Stimulated activated CD8-positive, alpha-beta memory T cell treated with anti-CD3 and anti-CD28 coated beads, Interleukin-4, amount 100 ng/mL, for 4 hours (primary cell): ENCODE data around the gene UBE3D.
"Not testable (repeated sequence)": the region's sequence is repeated elsewhere in the genome, so short reads cannot be mapped to it uniquely, and the experiment has no call there.

Source experiments
- DNase-seq, 2 donors: peaks; one replicate each; pipeline ENCODE4 v3.0.0-alpha.2; 2020; ENCODE audit warnings: low read depth in 2 of 2, low spot score in 1 of 2

Gene UBE3D

GRCh38 chr6:82915666-82916065 lies 150.0 kb downstream of the UBE3D start:
- no peak for DNase-seq

- DNase-seq = no peak
Observed at GRCh38 chr6:82914511-82914910, 151.1 kb downstream of the UBE3D start.

- no peak for DNase-seq
Observed at GRCh38 chr6:82910820-82911219, 154.8 kb downstream of the UBE3D start.

- no peak for DNase-seq
Observed at GRCh38 chr6:82910395-82910794, 155.2 kb downstream of the UBE3D start.

- DNase-seq = no peak
Observed at GRCh38 chr6:82909551-82909950, 156.1 kb downstream of the UBE3D start.

- DNase-seq = no peak
Observed at GRCh38 chr6:82908661-82909060, 157.0 kb downstream of the UBE3D start.

GRCh38 chr6:82906951-82907350 lies 158.7 kb downstream of the UBE3D start:
- DNase-seq = no peak

- no peak for DNase-seq
Observed at GRCh38 chr6:82906489-82906888, 159.2 kb downstream of the UBE3D start.

GRCh38 chr6:82904860-82905259 lies 160.8 kb downstream of the UBE3D start:
- DNase-seq = no peak

- DNase-seq = no peak
Observed at GRCh38 chr6:82904257-82904656, 161.4 kb downstream of the UBE3D start.

- DNase-seq = no peak
Observed at GRCh38 chr6:82902290-82902689, 163.4 kb downstream of the UBE3D start.

GRCh38 chr6:82894653-82895259 lies 170.9 kb downstream of the UBE3D start:
- DNase-seq = no peak

- no peak for DNase-seq
Observed at GRCh38 chr6:82893889-82894652, 171.6 kb downstream of the UBE3D start.

- not testable (repeated sequence) for DNase-seq
Observed at GRCh38 chr6:82891503-82891902, 174.1 kb downstream of the UBE3D start.

GRCh38 chr6:82891076-82891475 lies 174.6 kb downstream of the UBE3D start:
- no peak for DNase-seq

GRCh38 chr6:82890240-82890639 lies 175.4 kb downstream of the UBE3D start:
- DNase-seq = no peak

- no peak for DNase-seq
Observed at GRCh38 chr6:82889143-82889542, 176.5 kb downstream of the UBE3D start.

- no peak for DNase-seq
Observed at GRCh38 chr6:82882363-82883023, 183.1 kb downstream of the UBE3D start.

GRCh38 chr6:82881519-82881918 lies 184.1 kb downstream of the UBE3D start:
- no peak for DNase-seq

- DNase-seq = no peak
Observed at GRCh38 chr6:82878812-82879211, 186.8 kb downstream of the UBE3D start.

- DNase-seq = no peak
Observed at GRCh38 chr6:82877213-82878195, 188.1 kb downstream of the UBE3D start.
